ENCODE data around the gene TEX19.

- TF ChIP-seq, protein P1, sequence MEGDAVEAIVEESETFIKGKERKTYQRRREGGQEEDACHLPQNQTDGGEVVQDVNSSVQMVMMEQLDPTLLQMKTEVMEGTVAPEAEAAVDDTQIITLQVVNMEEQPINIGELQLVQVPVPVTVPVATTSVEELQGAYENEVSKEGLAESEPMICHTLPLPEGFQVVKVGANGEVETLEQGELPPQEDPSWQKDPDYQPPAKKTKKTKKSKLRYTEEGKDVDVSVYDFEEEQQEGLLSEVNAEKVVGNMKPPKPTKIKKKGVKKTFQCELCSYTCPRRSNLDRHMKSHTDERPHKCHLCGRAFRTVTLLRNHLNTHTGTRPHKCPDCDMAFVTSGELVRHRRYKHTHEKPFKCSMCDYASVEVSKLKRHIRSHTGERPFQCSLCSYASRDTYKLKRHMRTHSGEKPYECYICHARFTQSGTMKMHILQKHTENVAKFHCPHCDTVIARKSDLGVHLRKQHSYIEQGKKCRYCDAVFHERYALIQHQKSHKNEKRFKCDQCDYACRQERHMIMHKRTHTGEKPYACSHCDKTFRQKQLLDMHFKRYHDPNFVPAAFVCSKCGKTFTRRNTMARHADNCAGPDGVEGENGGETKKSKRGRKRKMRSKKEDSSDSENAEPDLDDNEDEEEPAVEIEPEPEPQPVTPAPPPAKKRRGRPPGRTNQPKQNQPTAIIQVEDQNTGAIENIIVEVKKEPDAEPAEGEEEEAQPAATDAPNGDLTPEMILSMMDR (IDR thresholded peaks at IDR 0.05), result no peak
- no peak for TF ChIP-seq POLR2A (IDR thresholded peaks at IDR 0.05)
These were observed 49.4 kb downstream of the TEX19 start for GRCh38 chr17:82408288-82408937.
